Ovary (tissue), 3 donors: ENCODE measurements around the gene ANG.

Source experiments
- CTCF ChIP-seq, 3 donors: fragments of 450-650 bp in 2 of 3; fragments of 200-600 bp in 1 of 3; IDR thresholded peaks; one replicate each; pipeline versions ENCODE4 v1.5.1 to v1.8.0; 2016 to 2022; ENCODE audit warnings: antibody characterized with exemption in 3 of 3, mild to moderate bottlenecking in 1 of 3
- POLR2A ChIP-seq: fragments of 450-650 bp; IDR thresholded peaks from one replicate; pipeline ENCODE4 v1.6.1; 2017; ENCODE audit warnings: antibody characterized with exemption, mild to moderate bottlenecking, moderate library complexity
- donor health status: DM: no; HTN: no; CAD: no.

DNA sequence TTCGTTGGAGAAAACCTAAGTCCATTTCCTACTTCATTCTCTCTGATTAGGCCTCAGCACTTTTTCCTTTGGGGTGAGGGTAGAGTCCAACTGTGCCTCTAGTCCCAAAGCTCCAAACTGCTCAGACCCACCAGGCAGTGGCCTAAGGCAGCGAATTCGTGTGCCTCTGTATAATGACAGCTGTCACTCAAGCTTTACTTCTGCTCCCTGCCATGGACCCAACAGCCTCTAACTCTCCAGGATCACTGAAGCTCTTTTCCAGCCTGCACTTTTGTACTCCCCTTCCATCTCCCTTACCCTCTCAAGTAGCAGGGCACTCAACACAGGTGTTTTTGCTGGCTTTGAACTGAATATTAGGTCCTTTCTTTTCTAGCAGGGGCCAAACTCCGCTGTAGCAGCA lies 32.3 kb upstream of the ANG start:
- TF ChIP-seq CTCF (IDR thresholded peaks at IDR 0.05): no peak
- no peak for TF ChIP-seq POLR2A
